Right lobe of liver (tissue), 6 donors: Measurements from ENCODE around the gene HAUS7. TPM values are rescaled to one million over a fixed set of nuclear protein-coding genes. Genes with fewer than 3 reads are reported as not detected.

Experiments
- ATAC-seq, 4 donors: fragments of 200-7000 bp; cut with Tn5 transposase; one replicate each; pipeline ENCODE4 v1.9.1; 2020; ENCODE audit warnings: mild to moderate bottlenecking in 4 of 4, moderate library complexity in 4 of 4
- DNase-seq, 3 donors: peaks; one replicate each; pipeline ENCODE4 v3.0.0-alpha.2; 2020
- H3K27ac ChIP-seq, 3 donors: fragments of 200-600 bp; one replicate each; pipeline ENCODE4 v1.8.0; 2022
- H3K27me3 ChIP-seq, 2 donors: fragments of 200-600 bp; one replicate each; pipeline ENCODE4 v1.8.0; 2022
- H3K36me3 ChIP-seq, 4 donors: fragments of 200-600 bp; sonication (generic) in 1 of 4; one replicate each; pipeline versions ENCODE4 v1.5.1 to v1.8.0; 2017 to 2022; ENCODE audit warnings: control low read depth in 1 of 4
- H3K4me1 ChIP-seq, 4 donors: fragments of 200-600 bp; sonication (generic) in 1 of 4; one replicate each; pipeline versions ENCODE4 v1.5.1 to v1.8.0; 2017 to 2022; ENCODE audit warnings: control low read depth in 1 of 4
- H3K4me3 ChIP-seq, 3 donors: fragments of 200-600 bp; one replicate each; pipeline ENCODE4 v1.8.0; 2022
- H3K9me3 ChIP-seq, 4 donors: fragments of 200-600 bp; sonication (generic) in 1 of 4; one replicate each; pipeline versions ENCODE4 v1.5.1 to v1.8.0; 2017 to 2022; ENCODE audit warnings: control low read depth in 1 of 4
- POLR2A ChIP-seq: fragments of 450-650 bp; IDR thresholded peaks from one replicate; pipeline ENCODE4 v1.6.1; 2017; ENCODE audit warnings: antibody characterized with exemption, mild to moderate bottlenecking
- WGBS: methylation state at CpG from one replicate; pipeline ENCODE4 v1.1.6; 2018; ENCODE audit warnings: low coverage, low lambda C conversion rate; ENCODE audit not compliant: insufficient coverage; ENCODE audit errors: missing lambda C conversion rate; 5-methylcytosine and 5-hydroxymethylcytosine counted together
- intact Hi-C, 2 donors: fragments of 100-400 bp; cut with DNase I; formaldehyde crosslinking; loops; one replicate each; pipeline versions ENCODE4 v1.11.2 to v1.14.1; 2022
- total RNA-seq, 6 experiments: library from RNA; depleted of rRNA in 2 of 6; stranded (reverse); fragments of >200 nt in 2 of 6; fragmentation: NEBNext Ultra II Directional in 3 of 6; extraction: Animal tissue kit (Norgen Biotek cat#: 25700) in 3 of 6; gene quantifications; one replicate each; pipeline versions ENCODE4 v1.1.0 to v1.2.4, GENCODE V29; 2016 to 2023
- TF ChIP-seq, protein P1 (sequence below), 4 donors: fragments of 200-600 bp in 3 of 4; fragments of 450-650 bp in 1 of 4; IDR thresholded peaks; one replicate each; pipeline versions ENCODE4 v1.5.1 to v1.8.0; 2016 to 2022; ENCODE audit warnings: antibody characterized with exemption in 4 of 4, mild to moderate bottlenecking in 2 of 4
- donor health status: DM: no; HTN: yes; CAD: no.
- donor health status: DM: no; HTN: no; CAD: no.
- donor health status: DM: no; HTN: no; CAD: no.
- donor health status: DM: no; HTN: yes; CAD: no.
- donor health status: DM: no; HTN: yes; CAD: no.

Gene HAUS7
- total RNA-seq, 6 experiments from 2014 or later = 5.6 to 14.9 (median 8.8) TPM

DNA sequence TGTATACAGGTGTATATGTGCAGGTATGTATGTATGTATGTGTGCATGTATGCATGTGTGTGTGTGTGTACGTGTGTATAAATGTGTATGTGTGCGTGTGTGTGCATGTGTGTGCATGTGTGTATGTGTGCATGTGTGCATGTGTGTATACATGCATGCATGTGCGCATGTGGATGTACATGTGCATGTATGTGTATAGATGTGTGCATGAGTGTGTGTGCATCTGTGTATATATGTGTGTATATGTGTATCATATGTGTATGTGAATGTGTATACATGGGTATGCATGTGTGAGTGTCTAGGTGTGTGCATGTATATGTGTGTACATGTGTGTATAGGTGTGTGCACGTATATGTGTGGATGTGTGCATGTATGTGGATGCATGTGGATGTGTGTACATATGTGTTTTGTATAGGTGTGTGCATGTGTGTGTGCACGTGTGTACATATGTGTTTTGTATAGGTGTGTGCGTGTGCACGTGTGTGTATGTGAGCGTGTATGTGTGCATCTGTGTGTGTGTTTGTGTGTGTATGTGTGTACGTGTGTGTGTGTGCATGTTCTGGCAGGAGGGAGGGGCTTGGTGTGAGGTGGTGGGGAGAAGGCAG lies 30.4 kb upstream of the HAUS7 start:
- no peak for ATAC-seq
- H3K4me3 ChIP-seq = no peak overlapping the region
- intact Hi-C loops = no loop called here
- no peaks in the 10 kb centered on the region for H3K4me1 ChIP-seq
- no peaks in the 10 kb centered on the region for H3K27me3 ChIP-seq
- H3K36me3 ChIP-seq = no peaks in the 10 kb centered on the region
- H3K9me3 ChIP-seq = no peaks in the 10 kb centered on the region
- WGBS = 77% methylated on average over 9 of the region's 9 CpGs
- no peak overlapping the region for H3K27ac ChIP-seq
- DNase-seq = no peak
- TF ChIP-seq, protein P1, sequence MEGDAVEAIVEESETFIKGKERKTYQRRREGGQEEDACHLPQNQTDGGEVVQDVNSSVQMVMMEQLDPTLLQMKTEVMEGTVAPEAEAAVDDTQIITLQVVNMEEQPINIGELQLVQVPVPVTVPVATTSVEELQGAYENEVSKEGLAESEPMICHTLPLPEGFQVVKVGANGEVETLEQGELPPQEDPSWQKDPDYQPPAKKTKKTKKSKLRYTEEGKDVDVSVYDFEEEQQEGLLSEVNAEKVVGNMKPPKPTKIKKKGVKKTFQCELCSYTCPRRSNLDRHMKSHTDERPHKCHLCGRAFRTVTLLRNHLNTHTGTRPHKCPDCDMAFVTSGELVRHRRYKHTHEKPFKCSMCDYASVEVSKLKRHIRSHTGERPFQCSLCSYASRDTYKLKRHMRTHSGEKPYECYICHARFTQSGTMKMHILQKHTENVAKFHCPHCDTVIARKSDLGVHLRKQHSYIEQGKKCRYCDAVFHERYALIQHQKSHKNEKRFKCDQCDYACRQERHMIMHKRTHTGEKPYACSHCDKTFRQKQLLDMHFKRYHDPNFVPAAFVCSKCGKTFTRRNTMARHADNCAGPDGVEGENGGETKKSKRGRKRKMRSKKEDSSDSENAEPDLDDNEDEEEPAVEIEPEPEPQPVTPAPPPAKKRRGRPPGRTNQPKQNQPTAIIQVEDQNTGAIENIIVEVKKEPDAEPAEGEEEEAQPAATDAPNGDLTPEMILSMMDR (IDR thresholded peaks at IDR 0.05) = no peak
- TF ChIP-seq POLR2A = no peak

DNA sequence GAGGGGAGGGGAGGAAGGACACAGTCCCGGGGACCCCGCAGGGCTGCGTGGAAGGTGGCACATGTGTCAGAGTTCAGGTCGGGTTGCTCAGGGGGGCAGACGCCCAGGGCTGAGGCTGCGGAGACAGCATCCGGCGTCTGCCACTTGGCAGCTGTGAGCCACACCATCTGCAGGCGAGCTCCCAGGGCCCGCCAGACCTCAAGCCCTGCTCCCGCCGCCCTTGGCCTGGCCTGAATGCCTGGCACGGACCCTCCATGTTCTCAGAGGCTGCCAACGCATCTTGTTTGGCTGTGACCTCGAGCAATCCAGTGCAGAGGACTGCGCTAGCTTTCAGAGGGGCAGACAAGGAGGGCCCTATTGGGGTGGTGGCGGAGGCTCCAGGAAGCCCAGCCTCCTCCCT lies 29.5 kb upstream of the HAUS7 start:
- ATAC-seq (no peak), DNase-seq (no peak)
- WGBS = 83% methylated on average over 1 of the region's 17 CpGs
- H3K36me3 ChIP-seq = no peaks in the 10 kb centered on the region
- no peak overlapping the region for H3K27ac ChIP-seq
- intact Hi-C loops = no loop called here
- H3K4me1 ChIP-seq = no peaks in the 10 kb centered on the region
- H3K4me3 ChIP-seq = no peak overlapping the region
- TF ChIP-seq POLR2A = no peak
- TF ChIP-seq, protein P1 (IDR thresholded peaks at IDR 0.05) = no peak
- no peaks in the 10 kb centered on the region for H3K9me3 ChIP-seq
- no peaks in the 10 kb centered on the region for H3K27me3 ChIP-seq

DNA sequence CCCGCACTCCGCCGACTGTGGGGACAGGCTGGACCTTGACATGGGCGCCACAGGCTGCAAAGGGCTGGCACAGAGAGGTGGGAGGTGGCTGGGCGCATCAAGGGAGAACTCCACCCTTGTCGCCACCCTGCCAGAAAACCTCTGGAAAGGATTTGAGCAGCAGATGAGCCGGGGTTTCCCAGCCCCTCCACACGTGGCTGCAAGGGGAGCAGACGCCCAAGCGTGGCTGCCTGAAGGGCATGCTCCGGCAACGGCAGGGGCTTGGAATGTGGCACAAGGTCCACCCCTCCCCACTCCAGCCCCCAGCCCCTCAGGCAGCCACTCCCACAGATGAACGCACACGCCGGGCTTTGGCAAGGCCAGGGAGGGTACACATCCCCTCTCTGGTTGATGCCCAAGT lies 29.0 kb upstream of the HAUS7 start:
- intact Hi-C loops = no loop called here

DNA sequence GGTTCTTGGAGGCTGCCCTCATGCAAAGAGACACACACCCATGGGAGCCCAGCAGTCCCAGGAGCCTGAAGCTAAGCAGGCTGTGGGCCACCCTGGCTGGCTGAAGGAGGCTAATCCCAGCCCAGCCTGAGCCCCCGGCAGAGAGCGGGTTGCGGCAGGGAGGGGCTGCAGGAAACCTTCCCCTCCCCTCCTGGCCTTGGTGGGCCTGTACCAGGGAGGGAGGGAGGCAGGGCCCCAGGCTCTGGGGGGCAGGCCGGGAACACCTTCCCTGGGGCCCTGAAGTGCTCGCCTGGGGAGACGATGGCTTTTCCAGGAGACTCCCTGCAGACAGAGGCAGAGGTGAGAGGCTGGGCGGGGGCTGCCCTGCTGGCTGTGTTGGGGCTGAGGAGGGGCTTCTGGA lies 28.1 kb upstream of the HAUS7 start:
- ATAC-seq = no peak
- no CpG with 5 or more reads among the region's 7 CpGs for WGBS
- intact Hi-C loops = no loop called here

More for the DNA sequence above, 29.0 kb upstream of the HAUS7 start:
- H3K4me3 ChIP-seq = no peak overlapping the region
- H3K9me3 ChIP-seq = no peaks in the 10 kb centered on the region
- WGBS = no CpG with 5 or more reads among the region's 15 CpGs
- no peak for TF ChIP-seq POLR2A
- TF ChIP-seq, protein P1 (IDR thresholded peaks at IDR 0.05) = no peak
- no peaks in the 10 kb centered on the region for H3K27me3 ChIP-seq
- ATAC-seq (peak in 1 of 4 donors; percentile 10), DNase-seq (no peak)
- no peaks in the 10 kb centered on the region for H3K4me1 ChIP-seq
- no peak overlapping the region for H3K27ac ChIP-seq
- no peaks in the 10 kb centered on the region for H3K36me3 ChIP-seq

More for the DNA sequence above, 28.1 kb upstream of the HAUS7 start:
- Histone ChIP-seq H3K36me3 (no peaks in the 10 kb centered on the region), H3K27ac (no peak overlapping the region), H3K9me3 (no peaks in the 10 kb centered on the region), H3K27me3 (no peaks in the 10 kb centered on the region), H3K4me1 (no peaks in the 10 kb centered on the region), H3K4me3 (no peak overlapping the region)
- DNase-seq = no peak
- TF ChIP-seq POLR2A = no peak
- TF ChIP-seq, protein P1 (IDR thresholded peaks at IDR 0.05) = no peak
